HT1080 (cell line): ENCODE data around the gene OR6B2. TPM values are rescaled to one million over a fixed set of nuclear protein-coding genes. Genes with fewer than 3 reads are reported as not detected.

Experiments used
- DNase-seq: peaks from one replicate; pipeline ENCODE4 v3.0.0-alpha.2; 2015; ENCODE audit warnings: low read depth
- total RNA-seq: library from RNA; depleted of rRNA; stranded (reverse); fragments of >200 nt; shearing (Covaris generic); gene quantifications from 2 replicates; pipeline ENCODE4 v1.2.3, GENCODE V29; 2014

OR6B2 gene
- total RNA-seq, 1 experiment from 2014 or later = not detected

- DNase-seq = no peak
Measured at GRCh38 chr2:240042740-240043139, 12.5 kb upstream of the OR6B2 start.

- DNase-seq = no peak
Measured at GRCh38 chr2:240041363-240041762, 11.1 kb upstream of the OR6B2 start.

- DNase-seq = no peak
Measured at GRCh38 chr2:240037358-240037757, 7.1 kb upstream of the OR6B2 start.

- DNase-seq = no peak
Measured at GRCh38 chr2:240033330-240033678, 3.1 kb upstream of the OR6B2 start.

GRCh38 chr2:240032406-240033329 is 2.4 kb upstream of the OR6B2 start:
- DNase-seq = no peak

GRCh38 chr2:240024766-240025165 is 5.5 kb downstream of the OR6B2 start:
- DNase-seq = no peak

- no peak for DNase-seq
Measured at GRCh38 chr2:240023792-240024191, 6.4 kb downstream of the OR6B2 start.

- DNase-seq = peak; percentile 46
Measured at GRCh38 chr2:240021488-240022104, 8.6 kb downstream of the OR6B2 start.

GRCh38 chr2:240018071-240018750 is 12.0 kb downstream of the OR6B2 start:
- no peak for DNase-seq

GRCh38 chr2:240014327-240014726 is 15.9 kb downstream of the OR6B2 start:
- no peak for DNase-seq

- DNase-seq = peak; percentile 8
Measured at GRCh38 chr2:240013343-240013742, 16.9 kb downstream of the OR6B2 start.

- DNase-seq = no peak
Measured at GRCh38 chr2:240002983-240003382, 27.2 kb downstream of the OR6B2 start.

GRCh38 chr2:240000671-240001070 is 29.6 kb downstream of the OR6B2 start:
- no peak for DNase-seq

- DNase-seq = no peak
Measured at GRCh38 chr2:239997686-239998409, 32.4 kb downstream of the OR6B2 start.

GRCh38 chr2:239994086-239994485 is 36.1 kb downstream of the OR6B2 start:
- no peak for DNase-seq

- no peak for DNase-seq
Measured at GRCh38 chr2:239993291-239993690, 36.9 kb downstream of the OR6B2 start.

GRCh38 chr2:239991689-239992314 is 38.4 kb downstream of the OR6B2 start:
- DNase-seq = peak; percentile 34

- DNase-seq = no peak
Measured at GRCh38 chr2:239990966-239991365, 39.3 kb downstream of the OR6B2 start.

GRCh38 chr2:239985356-239985755 is 44.9 kb downstream of the OR6B2 start:
- no peak for DNase-seq

- no peak for DNase-seq
Measured at GRCh38 chr2:239984421-239985194, 45.6 kb downstream of the OR6B2 start.
